SHP77 (cell line): Measurements from ENCODE around the gene SKA1.
"Not testable (repeated sequence)": the region's sequence is repeated elsewhere in the genome, so short reads cannot be mapped to it uniquely, and the experiment has no call there.

Source experiments
- DNase-seq, 2 experiments: peaks; one replicate each; lab custom pipeline; 2025; lab: John Stamatoyannopoulos, UW

The SKA1 gene

GRCh38 chr18:50429207-50429948 is 54.5 kb downstream of the SKA1 start:
- DNase-seq: peak in 1 of 2 experiments; percentile 31

DNA sequence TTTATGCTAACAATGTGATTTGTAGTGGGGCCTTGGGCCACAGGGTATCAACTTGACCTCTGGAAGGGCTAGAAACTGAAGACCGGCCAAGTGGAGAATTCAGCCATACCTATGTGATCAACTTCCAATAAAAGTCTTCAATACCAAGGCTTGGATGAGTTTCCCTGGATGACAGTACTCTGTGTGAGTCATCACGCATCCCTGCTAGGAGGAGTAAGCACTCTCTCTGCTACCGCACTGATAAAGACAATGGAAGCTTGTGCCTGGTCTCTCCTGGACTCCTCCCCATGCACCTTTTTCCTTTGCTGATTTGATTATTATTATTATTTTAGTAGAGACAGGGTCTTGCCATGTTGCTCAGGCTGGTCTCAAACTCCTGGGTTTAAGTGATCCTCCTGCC is 58.1 kb downstream of the SKA1 start:
- no peak for DNase-seq

DNA sequence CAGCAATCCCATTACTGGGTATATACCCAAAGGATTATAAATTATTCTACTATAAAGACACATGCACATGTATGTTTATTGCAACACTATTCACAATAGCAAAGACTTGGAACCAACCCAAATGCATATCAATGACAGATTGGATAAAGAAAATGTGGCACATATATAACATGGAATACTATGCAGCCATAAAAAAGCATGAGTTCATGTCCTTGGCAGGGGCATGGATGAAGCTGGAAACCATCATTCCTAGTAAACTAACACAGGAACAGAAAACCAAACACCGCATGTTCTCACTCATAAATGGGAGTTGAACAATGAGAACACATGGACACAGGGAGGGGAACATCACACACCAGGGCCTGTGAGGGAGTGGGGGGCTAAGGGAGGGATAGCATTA is 61.9 kb downstream of the SKA1 start:
- DNase-seq: not testable (repeated sequence)

DNA sequence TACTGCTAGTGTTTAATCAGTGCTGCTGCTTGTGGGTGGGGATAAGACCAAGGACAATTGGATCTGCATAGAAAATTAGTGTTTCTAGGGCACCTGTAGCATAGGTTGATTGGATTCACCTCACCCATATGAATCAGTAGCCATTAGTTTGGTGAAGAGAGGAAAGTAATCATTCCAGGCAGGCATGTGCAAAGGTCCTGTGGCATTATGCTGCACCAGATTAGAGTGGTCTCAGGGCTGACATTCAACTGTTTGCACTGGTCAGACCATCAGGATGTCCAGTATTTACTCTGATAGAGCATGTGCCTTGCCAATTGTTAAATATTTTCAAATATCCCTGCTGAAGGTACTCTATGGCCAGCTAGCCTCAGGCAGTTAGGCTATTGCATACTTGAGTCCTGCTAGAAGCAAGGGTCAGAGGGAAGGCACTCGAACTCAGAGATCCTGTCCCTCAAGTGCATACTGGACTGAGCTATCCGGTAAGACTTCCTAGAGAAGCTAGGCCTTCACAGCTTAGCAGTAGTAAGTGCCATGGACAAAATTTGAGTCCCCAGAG is 64.7 kb downstream of the SKA1 start:
- DNase-seq: no peak

GRCh38 chr18:50441016-50441415 is 66.2 kb downstream of the SKA1 start:
- DNase-seq: no peak

- no peak for DNase-seq
Observed at GRCh38 chr18:50441501-50441900, 66.7 kb downstream of the SKA1 start.
